ENCODE data around the gene ZNF414.
A peak's percentile ranks its signal among the peaks of the same experiment; 100 is the strongest.
"Not testable (repeated sequence)": the region's sequence is repeated elsewhere in the genome, so short reads cannot be mapped to it uniquely, and the experiment has no call there.

ZNF414 gene

GRCh38 chr19:8517551-8518442, 3.8 kb upstream of the ZNF414 start:
- DNase-seq (ENCODE audit: low spot score): no peak

GRCh38 chr19:8515317-8515716, 1.4 kb upstream of the ZNF414 start:
- no peak for DNase-seq (ENCODE audit: low spot score)

GRCh38 chr19:8514505-8515009, 590 bp upstream of the ZNF414 start:
- DNase-seq (ENCODE audit: low spot score): not testable (repeated sequence)

- no peak for DNase-seq (ENCODE audit: low spot score)
These were observed 806 bp downstream of the ZNF414 start for GRCh38 chr19:8513036-8513686.

GRCh38 chr19:8512115-8512967, 1.6 kb downstream of the ZNF414 start:
- peak; percentile 47 for DNase-seq (ENCODE audit: low spot score)

GRCh38 chr19:8511573-8512101, 2.3 kb downstream of the ZNF414 start:
- DNase-seq (ENCODE audit: low spot score): no peak

- DNase-seq (ENCODE audit: low spot score): no peak
These were observed 3.3 kb downstream of the ZNF414 start for GRCh38 chr19:8510589-8511115.

GRCh38 chr19:8506402-8506957, 7.5 kb downstream of the ZNF414 start:
- no peak for DNase-seq (ENCODE audit: low spot score)

GRCh38 chr19:8505680-8506401, 8.1 kb downstream of the ZNF414 start:
- peak; percentile 69 for DNase-seq (ENCODE audit: low spot score)

- DNase-seq (ENCODE audit: low spot score): no peak
These were observed 9.0 kb downstream of the ZNF414 start for GRCh38 chr19:8504919-8505318.

GRCh38 chr19:8504171-8504570, 9.8 kb downstream of the ZNF414 start:
- DNase-seq (ENCODE audit: low spot score): no peak

- no peak for DNase-seq (ENCODE audit: low spot score)
These were observed 10.5 kb downstream of the ZNF414 start for GRCh38 chr19:8503510-8503909.

GRCh38 chr19:8501981-8502380, 12.0 kb downstream of the ZNF414 start:
- no peak for DNase-seq (ENCODE audit: low spot score)

GRCh38 chr19:8501516-8501915, 12.5 kb downstream of the ZNF414 start:
- no peak for DNase-seq (ENCODE audit: low spot score)

GRCh38 chr19:8500158-8500557, 13.8 kb downstream of the ZNF414 start:
- DNase-seq (ENCODE audit: low spot score): no peak

GRCh38 chr19:8499048-8499833, 14.7 kb downstream of the ZNF414 start:
- no peak for DNase-seq (ENCODE audit: low spot score)

GRCh38 chr19:8498295-8498694, 15.7 kb downstream of the ZNF414 start:
- no peak for DNase-seq (ENCODE audit: low spot score)

- no peak for DNase-seq (ENCODE audit: low spot score)
These were observed 19.8 kb downstream of the ZNF414 start for GRCh38 chr19:8494158-8494557.

- DNase-seq (ENCODE audit: low spot score): peak; percentile 41
These were observed 22.4 kb downstream of the ZNF414 start for GRCh38 chr19:8491574-8491973.

- no peak for DNase-seq (ENCODE audit: low spot score)
These were observed 23.1 kb downstream of the ZNF414 start for GRCh38 chr19:8490873-8491272.
